ENCODE results near the gene PAPSS2.

PAPSS2 gene

DNA sequence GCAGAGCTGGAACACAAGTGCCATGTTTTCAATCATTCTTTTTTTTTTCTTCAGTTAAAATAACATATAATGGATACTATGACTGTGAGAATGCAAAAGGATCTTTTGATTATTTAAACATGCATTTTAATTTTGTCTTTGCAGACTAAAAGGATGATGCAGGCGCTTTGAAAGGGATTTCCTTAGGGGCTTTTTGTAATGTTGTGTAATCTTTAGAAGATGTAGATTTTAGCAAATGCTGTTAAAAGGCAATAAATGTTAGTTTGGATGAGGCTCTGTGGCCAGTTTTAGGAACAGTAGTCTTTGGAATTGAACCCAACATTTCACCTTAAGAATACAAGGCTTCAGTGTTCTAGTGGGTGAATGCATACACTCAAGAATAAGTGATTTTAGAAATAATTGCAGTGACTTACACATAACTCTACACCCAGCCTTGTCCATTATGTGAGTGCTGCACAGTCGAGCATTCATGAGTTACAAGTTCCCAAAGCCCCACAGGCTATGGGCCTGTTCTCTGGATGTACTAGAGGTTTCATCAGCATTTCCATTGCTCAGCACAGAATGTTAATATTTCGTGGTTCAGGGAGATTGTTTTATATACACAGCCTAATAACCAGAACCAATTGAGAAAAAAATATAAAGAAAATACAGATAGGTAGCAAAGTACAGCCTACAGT lies 11.6 kb downstream of the PAPSS2 start:
- no peak for DNase-seq

DNA sequence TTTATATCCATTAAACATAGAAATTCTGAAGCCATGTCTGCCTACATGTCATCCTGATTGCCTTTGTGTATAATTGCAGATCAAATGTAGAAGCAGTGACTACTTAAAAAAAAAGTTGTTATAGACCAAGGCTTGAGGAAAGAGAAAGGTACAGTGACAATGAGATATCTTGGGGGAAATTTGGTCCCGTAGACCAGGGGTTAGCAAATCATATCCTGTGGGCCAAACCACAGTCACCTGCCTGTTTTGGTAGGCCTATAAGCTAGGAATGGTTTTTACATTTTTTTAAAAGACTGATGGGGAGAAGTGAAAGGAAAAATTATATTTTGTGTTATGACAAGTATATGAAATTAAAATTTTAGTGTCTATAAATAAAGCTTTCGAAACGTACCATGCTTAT lies 12.9 kb downstream of the PAPSS2 start:
- DNase-seq = no peak

DNA sequence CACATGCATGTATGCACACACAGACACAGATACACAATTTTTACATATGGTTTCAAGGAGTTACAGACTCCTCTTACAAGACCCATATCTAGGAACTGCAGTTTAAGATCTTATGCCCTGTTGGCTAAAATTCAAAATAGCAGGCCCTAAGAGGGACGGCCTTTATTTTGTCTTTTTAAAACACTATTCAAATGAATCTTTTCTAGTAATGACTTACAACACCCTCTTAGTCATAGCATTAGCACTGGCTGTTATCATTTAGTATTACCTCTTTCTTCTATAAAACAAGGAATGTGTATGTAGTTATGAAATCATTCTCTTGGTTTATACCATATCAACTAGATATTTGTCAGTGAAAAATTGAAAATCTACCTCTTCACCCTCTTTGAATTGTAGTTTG lies 15.3 kb downstream of the PAPSS2 start:
- no peak for DNase-seq

DNA sequence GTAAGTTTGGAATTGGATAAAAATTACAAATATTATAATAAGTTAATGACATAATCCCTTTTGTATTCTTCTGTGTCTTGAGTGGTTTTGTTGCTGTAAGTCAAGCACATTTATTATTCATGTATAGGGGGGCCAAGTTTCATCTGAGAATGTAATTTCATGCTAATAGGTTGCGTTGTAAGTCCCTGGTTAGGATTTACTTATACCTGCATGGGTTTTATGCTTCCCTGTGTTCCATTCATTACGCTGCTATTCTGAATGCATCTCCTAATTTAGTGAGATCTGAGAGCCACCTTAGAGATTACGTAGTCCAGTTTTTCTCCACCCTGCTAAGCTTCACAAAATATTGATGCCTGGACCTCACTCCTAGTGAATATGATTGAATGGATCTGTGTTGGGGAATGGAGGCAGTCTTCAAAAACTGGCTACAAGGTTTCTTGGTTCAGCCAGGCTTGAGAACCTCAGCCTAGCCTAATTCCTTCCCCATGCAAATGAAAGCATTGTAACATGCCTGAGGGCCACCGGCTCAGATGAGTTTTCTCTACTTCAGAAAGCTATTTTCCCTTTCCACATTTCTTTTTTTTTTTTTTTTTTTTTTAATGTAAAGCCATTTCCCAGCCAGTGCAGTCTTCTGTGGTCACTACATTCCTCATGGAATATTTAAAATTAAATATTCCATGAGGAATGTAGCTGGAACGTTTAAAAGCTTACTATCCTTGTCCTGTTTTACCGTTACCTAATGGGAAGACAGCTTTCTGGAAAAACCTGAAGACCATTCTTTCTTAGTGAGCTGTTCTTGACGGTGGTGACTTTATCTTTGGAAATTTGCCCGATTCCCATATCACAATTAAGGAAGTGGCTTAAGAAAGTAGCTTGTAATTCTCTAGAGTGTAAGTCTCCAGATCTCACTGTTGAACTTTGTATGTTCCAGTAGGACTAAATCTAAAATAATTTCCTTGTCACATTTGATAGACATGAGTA lies 16.0 kb downstream of the PAPSS2 start:
- no peak for DNase-seq

DNA sequence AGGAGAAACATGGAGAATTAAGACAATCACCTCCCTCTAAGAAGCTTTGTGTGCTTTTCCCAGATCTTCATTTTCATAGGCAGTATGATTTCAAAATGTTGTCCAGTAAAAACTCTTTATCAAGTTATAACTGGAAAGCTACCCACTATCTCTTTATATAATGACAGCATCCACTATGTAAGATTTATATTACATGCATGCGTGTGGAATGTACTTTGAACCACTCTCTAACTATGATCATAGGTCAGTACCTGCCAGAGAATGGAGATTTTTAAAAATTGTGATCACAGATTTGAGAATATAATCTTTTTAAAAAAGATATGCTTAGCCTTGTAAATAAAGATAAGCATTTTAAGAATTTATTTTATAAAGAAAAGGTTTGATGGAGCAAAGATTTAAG lies 17.9 kb downstream of the PAPSS2 start:
- no peak for DNase-seq

DNA sequence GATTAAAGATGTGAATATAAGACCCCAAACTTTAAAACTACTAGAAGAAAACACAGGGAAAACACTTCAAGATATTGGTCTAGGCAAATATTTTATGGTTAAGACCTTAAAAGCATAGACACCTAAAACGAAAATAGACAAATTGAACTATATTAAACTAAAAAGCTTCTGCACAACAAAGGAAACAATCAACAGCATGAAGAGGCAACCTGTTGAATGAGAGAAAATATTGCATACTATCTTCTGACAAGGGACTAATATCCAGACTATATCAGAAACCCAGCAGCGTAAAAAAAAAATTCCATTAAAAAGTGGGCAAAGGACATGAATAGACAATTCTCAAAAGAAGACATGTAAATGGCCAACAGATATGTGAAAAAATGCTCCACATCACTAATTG lies 18.6 kb downstream of the PAPSS2 start:
- no peak for DNase-seq

DNA sequence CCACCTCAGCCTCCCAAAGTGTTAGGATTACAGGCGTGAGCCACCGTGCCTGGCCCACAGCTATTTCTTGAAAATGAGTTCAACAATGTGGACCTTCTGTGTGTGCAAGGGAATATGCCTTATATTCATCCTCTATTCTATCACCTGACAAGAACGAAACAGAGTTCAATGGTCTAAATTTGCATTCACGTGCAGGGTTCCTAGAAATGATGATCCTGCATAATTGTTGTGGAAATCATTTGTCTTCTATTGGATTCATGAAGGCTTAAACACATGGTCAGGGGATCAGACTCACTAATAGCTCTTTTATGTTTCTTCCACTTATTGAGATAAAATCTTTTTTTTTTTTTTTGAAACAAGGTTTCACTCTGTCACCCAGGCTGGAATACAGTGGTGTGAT lies 23.7 kb downstream of the PAPSS2 start:
- no peak for DNase-seq

DNA sequence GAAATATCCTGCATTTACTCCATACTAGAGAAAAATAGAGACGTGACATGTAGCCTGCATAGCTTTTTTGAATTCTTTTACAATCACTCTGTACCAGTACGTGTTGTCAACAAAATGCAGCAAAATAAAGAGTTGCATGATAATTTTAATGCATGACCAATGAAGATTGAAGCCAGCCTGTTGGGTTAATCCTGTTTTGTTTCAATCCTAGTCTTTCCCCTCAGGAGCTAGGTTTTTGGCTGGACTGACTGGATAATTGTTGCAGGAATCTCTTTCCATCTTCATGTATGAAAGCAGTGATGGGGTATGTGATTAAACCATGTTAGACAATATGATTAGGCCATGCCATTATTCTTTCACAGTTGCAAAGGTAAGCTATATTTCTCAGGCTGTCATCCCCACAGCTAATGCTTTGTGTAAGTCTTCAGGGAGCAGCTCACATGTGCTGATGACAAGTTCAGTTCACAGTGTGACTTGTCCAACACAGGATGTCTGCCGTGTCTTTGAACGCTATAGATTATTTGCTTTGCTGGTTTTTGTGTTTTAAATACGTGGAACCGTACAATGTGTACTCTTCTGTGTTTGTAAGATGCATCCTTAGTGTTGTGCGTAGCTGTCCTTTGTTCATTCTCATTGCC lies 24.4 kb downstream of the PAPSS2 start:
- DNase-seq = no peak

DNA sequence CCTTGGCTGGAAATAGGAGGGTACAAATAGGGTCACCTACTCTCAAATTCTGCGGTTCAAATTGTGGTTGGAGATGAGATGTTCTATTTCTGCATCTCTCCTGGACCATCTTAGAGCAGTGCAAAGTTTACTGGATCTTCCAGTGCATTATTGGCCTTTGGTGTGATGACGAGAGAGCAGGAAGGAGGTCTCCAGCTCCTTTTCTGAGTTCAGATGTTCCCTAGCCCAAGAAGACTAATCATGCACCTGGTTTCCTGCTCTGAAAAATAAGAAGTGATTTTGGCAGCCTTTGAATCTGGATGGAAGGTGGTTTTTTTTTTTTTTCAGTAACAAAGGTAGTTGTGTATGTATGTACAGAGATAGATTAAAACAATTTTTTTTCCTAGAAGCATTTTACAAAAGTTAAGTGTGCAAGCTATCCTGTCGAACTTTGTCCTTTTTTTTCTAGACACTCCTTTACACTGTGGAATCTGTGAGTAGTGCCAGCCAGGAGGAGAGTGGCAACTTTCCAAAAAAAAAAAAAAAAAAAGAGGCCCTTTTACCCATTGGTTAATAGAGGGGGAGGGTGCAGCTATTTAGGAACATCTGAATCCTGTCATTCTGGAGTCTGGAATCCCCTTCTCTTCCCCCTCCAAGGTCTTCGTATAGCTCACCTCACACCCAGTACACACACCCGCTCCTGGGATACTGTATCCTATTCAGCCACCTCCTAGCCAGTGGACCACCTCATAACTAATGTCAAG lies 26.3 kb downstream of the PAPSS2 start:
- DNase-seq = no peak

DNA sequence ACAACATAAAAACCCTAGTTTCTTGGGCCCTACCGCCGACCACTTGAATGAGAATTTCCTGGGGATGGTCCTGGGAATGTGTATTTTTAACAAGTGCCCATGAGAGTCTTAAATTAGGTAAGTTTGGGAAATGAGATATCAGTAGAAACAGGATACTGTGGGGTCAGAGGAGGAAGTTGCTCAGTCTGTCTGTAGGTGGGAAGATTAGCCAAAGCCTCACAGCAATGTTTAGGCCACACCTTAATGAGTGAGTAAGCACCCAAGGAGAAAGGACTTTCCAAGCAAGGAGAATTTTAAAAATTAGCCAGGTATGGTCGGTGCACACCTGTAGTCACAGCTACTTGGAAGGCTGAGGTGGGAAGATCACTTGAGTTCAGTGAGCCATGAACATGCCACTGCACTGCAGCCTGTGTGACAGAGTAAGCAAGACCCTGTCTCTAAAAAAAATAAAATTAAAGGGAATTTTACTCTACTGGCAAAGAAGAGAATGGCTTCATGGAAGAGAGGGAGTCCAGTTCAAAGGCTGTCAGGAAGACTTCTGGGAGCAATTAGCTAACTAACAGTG lies 31.9 kb downstream of the PAPSS2 start:
- no peak for DNase-seq

DNA sequence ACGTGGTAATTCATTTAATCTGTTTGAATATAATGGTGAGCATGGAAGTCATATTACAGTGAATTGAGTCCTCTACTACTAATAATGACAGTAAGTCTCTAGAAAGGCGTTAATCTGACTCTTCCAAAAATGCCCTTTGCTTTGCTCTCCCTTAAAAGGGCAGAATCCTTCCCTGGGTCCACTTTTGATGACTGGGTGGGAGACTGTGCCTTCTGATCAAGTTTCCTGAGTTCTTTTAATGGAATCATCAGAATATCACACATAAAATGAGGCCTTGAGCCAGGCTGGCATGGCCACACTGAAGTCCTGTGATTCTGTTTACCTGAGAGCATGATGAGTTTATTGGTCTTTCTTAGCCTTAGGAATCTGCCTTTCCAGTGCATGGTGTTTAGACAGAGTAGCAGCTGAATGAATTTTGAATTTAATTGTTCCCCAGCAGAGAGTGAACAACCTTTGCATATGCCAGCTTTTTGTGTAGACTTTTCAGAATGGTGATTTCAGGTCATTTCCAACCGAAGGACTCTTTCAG lies 33.3 kb downstream of the PAPSS2 start:
- no peak for DNase-seq

DNA sequence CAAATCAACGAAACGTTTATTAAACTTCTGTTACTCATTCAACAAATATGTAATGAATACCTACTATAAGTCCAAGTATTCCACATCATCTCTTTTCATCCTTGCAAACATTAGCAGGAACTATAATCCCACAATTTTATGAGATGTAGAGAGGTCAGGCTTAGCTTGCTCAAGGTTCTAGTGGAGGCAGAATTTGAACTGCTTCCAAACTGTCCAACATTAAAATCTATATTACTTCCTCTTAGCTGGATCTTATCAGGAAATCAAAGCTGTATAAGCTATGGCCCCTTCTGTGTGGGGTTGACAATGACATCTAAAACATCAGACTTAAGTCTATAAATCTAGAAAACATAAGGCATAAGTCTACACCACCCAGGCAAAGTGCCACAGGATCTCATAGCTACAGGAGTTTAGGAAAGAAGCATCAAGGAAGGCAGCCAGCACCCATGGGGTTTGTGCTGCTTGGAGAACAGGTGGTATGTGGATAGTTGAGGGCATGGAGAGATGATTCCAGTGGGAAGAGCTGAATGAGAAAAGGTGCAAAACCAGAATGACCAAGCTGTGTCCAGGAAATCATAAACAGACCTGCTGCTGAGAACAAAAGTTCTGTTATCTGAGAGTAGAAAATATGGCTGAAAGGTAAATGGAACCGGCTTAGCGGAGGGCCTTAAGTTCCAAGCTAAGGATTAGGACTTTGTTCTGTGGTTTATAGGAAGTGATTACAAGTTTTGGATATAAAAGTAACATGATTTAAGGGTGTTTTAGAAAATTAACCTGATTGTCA lies 34.5 kb downstream of the PAPSS2 start:
- DNase-seq = no peak

DNA sequence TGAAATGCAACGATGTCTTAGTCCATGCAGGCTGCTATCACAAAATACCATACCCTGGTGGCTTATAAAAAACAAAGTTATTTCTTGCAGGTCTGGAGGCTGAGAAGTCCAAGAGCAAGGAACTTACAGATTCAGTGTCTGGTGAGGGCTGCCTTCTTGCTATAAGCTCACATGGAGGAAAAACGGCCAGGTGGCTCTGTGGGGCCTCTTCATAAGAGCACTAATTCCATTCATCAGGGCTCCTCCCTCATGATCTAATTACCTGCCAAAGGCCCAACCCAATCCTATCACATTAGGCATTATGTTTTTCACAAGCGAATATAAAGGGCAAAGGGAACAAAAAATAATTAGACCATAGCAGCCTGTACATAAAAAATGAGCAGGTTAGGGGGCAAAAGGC lies 35.4 kb downstream of the PAPSS2 start:
- no peak for DNase-seq

DNA sequence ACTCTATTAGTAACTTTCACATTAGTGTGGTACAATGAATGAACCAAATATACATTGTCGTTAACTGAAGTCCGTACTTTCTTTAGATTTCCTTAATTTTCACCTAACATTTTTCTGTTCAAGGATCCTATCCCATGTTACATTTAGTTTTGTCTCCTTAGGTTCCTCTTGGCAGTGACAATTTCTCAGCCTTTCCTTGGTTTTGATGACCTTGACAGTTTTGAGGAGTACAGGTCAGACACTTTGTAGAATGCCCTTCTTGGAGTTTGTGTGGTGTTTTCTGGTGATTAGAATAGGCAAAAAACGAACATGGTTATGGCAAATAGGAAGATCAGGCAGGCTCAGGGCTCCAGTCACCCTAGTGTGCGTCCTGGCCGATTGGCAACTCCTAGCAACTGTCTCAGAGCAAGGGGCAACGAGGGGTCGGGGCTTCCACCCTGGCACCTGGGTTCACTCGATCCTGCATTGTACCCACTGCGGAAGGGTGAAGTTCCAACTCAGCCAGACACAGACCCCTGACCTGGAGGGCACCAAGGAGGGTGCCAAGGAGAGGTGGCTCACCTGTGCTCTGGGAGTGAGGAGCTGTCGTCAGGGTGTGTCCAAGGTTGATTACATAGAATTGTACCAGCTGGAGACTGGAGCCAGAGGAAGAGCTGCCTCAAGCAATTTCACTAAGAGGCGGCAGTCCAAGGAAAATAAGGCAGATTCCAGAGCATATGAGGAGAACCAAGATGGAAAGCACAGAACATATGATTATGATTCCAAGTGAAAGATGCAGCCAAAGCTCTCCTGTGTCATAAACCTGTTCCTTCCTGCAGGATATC lies 37.5 kb downstream of the PAPSS2 start:
- DNase-seq = no peak

DNA sequence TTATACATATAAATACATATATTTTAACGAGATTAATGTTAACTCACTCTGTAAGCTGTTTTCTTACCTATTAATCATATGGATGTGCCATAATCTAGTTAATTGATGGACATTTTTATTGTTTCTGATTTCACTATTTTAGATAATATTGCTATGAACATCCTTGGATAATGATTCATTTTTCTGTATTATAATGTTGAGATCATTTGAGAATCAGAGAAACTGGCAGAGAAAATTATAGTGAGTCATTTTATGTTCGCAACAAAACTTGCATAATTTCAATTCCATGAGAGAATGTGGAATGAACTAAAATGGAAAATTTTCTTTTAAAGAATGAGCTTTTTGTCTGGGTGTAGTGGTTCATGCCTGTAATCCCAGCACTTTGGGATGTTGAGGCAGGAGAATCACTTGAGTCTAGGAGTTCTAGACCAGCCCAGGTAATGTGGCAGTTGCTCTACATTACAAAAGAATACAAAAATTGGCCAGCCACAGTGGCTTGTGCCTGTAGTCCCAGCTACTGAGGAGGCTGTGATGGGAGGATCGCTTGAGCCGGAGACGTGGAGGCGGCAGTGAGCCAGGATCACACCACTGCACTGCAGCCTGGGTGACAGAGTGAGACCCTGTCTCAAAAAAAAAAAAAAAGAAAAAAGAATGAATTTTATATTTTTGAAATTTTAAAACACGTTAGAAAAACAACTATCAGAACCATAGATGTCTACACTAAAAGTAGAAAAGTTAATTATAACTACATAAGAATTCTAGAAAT lies 40.5 kb downstream of the PAPSS2 start:
- no peak for DNase-seq

DNA sequence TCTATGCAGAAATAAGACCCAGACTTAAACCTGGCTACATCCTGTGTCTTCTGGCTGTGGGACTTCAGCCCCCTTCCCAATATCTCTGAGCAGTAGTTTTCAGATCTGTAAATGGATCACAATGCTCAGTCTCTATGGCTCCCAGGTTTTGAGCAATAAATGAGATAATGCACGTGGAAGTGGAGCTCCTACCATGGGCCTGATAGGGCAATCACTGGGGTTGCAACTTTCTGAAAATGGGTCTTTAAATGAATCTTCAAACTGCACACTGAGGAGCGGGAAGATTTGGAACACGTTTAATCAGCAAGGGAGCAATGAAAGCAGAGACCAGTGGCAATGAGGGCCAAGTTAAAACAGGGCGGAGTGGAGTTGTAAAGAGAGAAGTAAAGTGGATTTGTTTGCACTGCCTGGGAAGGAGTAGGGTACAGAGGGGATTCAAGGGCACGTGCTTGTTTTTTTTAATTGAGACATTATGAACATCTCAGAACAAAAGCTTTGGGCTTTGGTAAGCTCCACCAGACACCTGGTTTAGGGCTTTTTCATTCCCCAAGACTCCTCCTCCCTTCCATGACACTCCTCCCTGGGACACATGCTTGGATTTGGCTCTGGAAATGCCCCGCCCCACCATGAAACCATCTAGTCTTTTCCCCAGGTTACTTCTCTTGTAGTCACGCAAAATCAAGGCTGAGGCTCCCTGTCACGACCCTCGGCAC lies 42.7 kb downstream of the PAPSS2 start:
- DNase-seq = no peak

DNA sequence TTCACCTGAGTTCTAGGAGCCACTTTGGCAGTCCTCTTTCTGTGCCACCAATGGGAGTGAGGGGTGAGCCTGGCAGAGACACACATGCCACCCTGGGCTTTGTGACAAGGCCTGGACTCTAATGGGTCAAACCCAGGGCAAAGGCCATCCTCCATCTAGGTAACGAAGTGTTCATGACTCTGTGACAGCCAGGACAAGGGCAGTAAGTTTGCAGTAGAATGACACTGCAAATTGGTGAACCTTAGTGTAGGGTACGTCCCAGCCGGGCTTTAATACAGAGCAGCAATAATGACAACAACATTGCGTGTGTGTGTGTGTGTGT lies 43.3 kb downstream of the PAPSS2 start:
- no peak for DNase-seq

DNA sequence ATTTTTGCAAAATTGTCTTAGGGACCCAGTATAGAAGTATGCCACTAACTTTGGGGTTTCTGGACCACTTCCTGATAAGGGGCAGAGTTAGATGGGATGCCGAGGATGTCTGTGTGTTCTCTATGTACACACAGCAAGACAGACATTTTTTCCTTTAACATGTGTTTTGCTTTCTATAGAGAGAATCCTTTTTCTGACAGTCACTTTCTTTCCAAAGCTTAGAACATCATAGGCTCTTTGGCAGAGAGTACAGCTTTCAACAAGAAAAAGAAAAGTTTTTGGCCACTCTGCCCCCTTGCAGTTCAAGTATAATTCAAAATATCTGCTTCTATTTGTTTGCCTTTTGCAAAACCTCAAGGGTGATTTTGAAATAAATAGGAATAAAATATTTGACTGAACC lies 44.1 kb downstream of the PAPSS2 start:
- DNase-seq = no peak

DNA sequence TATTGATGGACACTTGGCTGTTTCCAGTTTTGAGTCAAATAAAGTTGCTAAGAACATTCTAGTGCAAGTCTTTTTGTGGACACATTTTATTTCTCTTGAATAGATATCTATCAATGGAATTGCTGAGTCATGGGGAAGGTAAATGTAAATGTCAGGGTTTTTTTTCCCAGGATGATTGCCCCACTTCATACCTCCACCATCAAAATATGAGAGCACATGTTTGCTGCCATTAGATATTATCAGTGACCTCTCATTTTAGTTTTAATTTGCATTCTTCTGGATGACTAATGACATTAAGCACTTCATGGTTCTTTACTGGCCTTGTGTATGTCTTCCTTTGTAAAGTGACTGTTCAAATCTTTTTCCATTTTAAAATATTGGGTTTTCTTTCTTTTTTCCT lies 45.7 kb downstream of the PAPSS2 start:
- no peak for DNase-seq

Measured in right kidney (tissue), 1 donor.